H1 (cell line): ENCODE data around the gene FARP2. TPM values are rescaled to one million over a fixed set of nuclear protein-coding genes. Genes with fewer than 3 reads are reported as not detected.
A peak's percentile ranks its signal among the peaks of the same experiment; 100 is the strongest.

Experiments
- BCL11A ChIP-seq, 2 experiments: IDR thresholded peaks; one replicate each; pipeline ENCODE4 v1.6.1; 2011; ENCODE audit warnings: low read depth in 2 of 2, low read length in 2 of 2, mild to moderate bottlenecking in 2 of 2
- CBX8 ChIP-seq: fragments of 300-800, 300-1000 bp; sonication (generic); IDR thresholded peaks from 2 replicates; pipeline ENCODE4 v1.7.1; 2016; ENCODE audit warnings: low read depth, low read length, borderline replicate concordance
- CHD1 ChIP-seq: IDR thresholded peaks from 2 replicates; pipeline ENCODE4 v1.6.1; 2012; ENCODE audit warnings: low read depth, low read length, improper control_type of control experiment
- CHD2 ChIP-seq: IDR thresholded peaks from 2 replicates; pipeline ENCODE4 v1.6.1; 2012; ENCODE audit warnings: low read length, improper control_type of control experiment
- EGR1 ChIP-seq: IDR thresholded peaks from 2 replicates; pipeline ENCODE4 v1.6.1; 2011; ENCODE audit warnings: low read depth, low read length, borderline replicate concordance
- EP300 ChIP-seq, 2 experiments: IDR thresholded peaks; 1 replicate in 1 of 2; 2 replicates in 1 of 2; pipeline ENCODE4 v1.6.1; 2011 to 2012; ENCODE audit warnings: low read depth in 2 of 2, low read length in 2 of 2, mild to moderate bottlenecking in 2 of 2, borderline replicate concordance in 1 of 2, inconsistent platforms in 1 of 2, moderate library complexity in 1 of 2
- GABPA ChIP-seq: IDR thresholded peaks from 2 replicates; pipeline ENCODE4 v1.6.1; 2011; ENCODE audit warnings: mild to moderate bottlenecking, low read length, moderate library complexity, borderline replicate concordance; ENCODE audit not compliant: insufficient read depth
- JUND ChIP-seq: IDR thresholded peaks from 2 replicates; pipeline ENCODE4 v1.6.1; 2011; ENCODE audit warnings: mild to moderate bottlenecking, improper control_type of control experiment, low read length
- MAFK ChIP-seq: IDR thresholded peaks from 2 replicates; pipeline ENCODE4 v1.6.1; 2012; ENCODE audit warnings: low read depth, mild to moderate bottlenecking, improper control_type of control experiment, low read length
- POLR2A ChIP-seq, 2 experiments: IDR thresholded peaks; 1 replicate in 1 of 2; 2 replicates in 1 of 2; pipeline ENCODE4 v1.6.1; 2011; ENCODE audit warnings: low read depth in 2 of 2, low read length in 2 of 2, mild to moderate bottlenecking in 2 of 2; ENCODE audit errors: control extremely low read depth in 1 of 2
- RAD21 ChIP-seq, 2 experiments: IDR thresholded peaks in 1 of 2; conservative IDR thresholded peaks in 1 of 2; 2 replicates each; pipeline ENCODE4 v1.6.1; 2011; ENCODE audit warnings: low read depth in 2 of 2, low read length in 2 of 2, improper control_type of control experiment in 1 of 2, inconsistent platforms in 1 of 2, mild to moderate bottlenecking in 1 of 2, moderate library complexity in 1 of 2
- RFX5 ChIP-seq: IDR thresholded peaks from 2 replicates; pipeline ENCODE4 v1.6.1; 2011; ENCODE audit warnings: low read depth, low read length, improper control_type of control experiment, borderline replicate concordance
- RXRA ChIP-seq: IDR thresholded peaks from 2 replicates; pipeline ENCODE4 v1.6.1; 2011; ENCODE audit warnings: low read depth, mild to moderate bottlenecking, low read length, moderate library complexity; ENCODE audit not compliant: insufficient read depth
- SAP30 ChIP-seq: fragments of 300-600 bp; sonication (generic); IDR thresholded peaks from 2 replicates; pipeline ENCODE4 v1.7.1; 2012; ENCODE audit warnings: low read length, moderate library complexity, mild to moderate bottlenecking, inconsistent platforms; ENCODE audit not compliant: insufficient read depth, insufficient replicate concordance
- SIN3A ChIP-seq, 2 experiments: IDR thresholded peaks in 1 of 2; conservative IDR thresholded peaks in 1 of 2; 2 replicates each; pipeline ENCODE4 v1.6.1; 2011 to 2012; ENCODE audit warnings: low read length in 2 of 2, improper control_type of control experiment in 1 of 2, low read depth in 1 of 2, mild to moderate bottlenecking in 1 of 2
- TBP ChIP-seq: IDR thresholded peaks from 2 replicates; pipeline ENCODE4 v1.6.1; 2011; ENCODE audit warnings: low read depth, low read length, improper control_type of control experiment
- YY1 ChIP-seq: IDR thresholded peaks from 2 replicates; pipeline ENCODE4 v1.6.1; 2011; ENCODE audit warnings: low read depth, mild to moderate bottlenecking, low read length
- polyA plus RNA-seq, 7 experiments: library from polyadenylated mRNA; depleted of rRNA in 3 of 7; stranded (reverse) in 5 of 7; unstranded in 2 of 7; fragments of >200 nt in 5 of 7; fragments of 200-250 nt in 2 of 7; gene quantifications; 1 replicate in 5 of 7; 2 replicates in 1 of 7; 4 replicates in 1 of 7; pipeline versions ENCODE4 v1.2.1 to v1.2.3, GENCODE V29; 2011 to 2013; ENCODE audit warnings: missing spikeins in 2 of 7, mixed read lengths in 2 of 7
- total RNA-seq: library from RNA; stranded (reverse); fragmentation: NEBNext Ultra II Directional; extraction: Animal tissue kit (Norgen Biotek cat#: 25700); gene quantifications from 2 replicates; pipeline ENCODE4 v1.2.1, GENCODE V29; 2021
- TF ChIP-seq, protein P1 (sequence below): IDR thresholded peaks from 2 replicates; pipeline ENCODE4 v1.6.1; 2012; ENCODE audit warnings: inconsistent platforms
- TF ChIP-seq, protein P2 (sequence below): IDR thresholded peaks from 2 replicates; pipeline ENCODE4 v1.6.1; 2012; ENCODE audit warnings: low read length, inconsistent platforms

FARP2 gene
- total and polyA plus RNA-seq, 2 of the 8 experiments (the other 6 are each of a cell fraction or from before 2014, with no cell fraction given), result 12.4 to 33.4 TPM

DNA sequence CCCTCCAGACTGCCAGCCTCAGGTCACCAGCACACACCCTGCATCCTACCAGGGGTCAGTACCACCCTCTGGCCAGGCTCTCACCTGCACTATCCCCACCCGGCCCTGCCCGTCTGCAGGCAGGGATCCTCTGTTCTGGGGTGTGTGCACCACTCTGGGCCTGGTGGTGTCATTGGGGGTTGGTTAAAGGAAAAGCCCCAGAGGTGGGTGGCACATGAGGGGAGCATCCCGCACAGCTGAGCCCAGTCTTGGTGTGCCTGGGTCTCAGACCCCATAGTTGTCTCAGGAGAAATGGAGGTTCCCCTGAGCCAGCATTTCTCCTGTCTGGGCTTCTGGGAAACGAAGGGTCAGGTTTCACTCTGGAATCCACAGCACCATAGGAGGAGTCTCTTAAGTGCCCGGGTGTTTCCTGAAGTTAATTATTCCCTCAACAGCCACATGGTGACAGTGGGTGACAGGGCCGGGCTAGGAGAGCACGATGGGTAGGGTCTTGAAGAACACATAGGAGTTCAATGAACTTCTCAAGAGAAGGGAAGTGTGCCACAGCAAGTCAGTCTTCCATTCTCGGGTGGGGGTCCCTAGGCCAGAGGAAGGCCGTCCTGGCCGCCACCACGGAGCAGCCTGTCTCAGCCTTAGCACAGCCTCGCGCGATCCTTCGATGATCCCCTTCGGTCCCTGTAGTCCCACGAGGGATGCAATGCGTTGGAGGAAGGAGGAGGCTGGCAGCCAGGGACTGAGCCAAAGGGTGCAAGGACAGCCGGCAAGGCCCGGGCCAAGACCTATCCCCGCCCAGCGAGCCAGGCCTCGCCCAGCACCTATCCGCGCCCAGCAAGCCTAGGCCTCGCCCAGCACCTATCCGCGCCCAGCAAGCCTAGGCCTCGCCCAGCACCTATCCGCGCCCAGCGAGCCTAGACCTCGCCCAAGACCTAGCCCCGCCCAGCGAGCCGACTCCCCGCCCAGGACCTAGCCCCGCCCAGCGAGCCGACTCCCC lies 1.1 kb upstream of the FARP2 start (continued):
- TF ChIP-seq EP300 (IDR thresholded peaks at IDR 0.05; ENCODE audit: borderline replicate concordance in 1 of 2, low read depth in 2 of 2, low read length in 2 of 2) (no peak), SIN3A (conservative IDR thresholded peaks at IDR 0.05 in 1 of 2, IDR thresholded peaks at IDR 0.05 in 1 of 2; ENCODE audit: low read depth in 1 of 2, low read length in 2 of 2) (0 out of 4 replicates have a peak, but pooled peaks have one; percentile 19 to 29), RXRA (no peak), RFX5 (no peak), RAD21 (IDR thresholded peaks at IDR 0.05 in 1 of 2, conservative IDR thresholded peaks at IDR 0.05 in 1 of 2; ENCODE audit: low read depth in 2 of 2, low read length in 2 of 2) (peak in 1 of 2 experiments; percentile 9; a peak in 1 of 4 replicates), JUND (no peak), GABPA (no peak), POLR2A (IDR thresholded peaks at IDR 0.05; ENCODE audit: control extremely low read depth in 1 of 2, low read depth in 2 of 2, low read length in 2 of 2) (0 out of 3 replicates have a peak, but pooled peaks of 1 of the 2 experiments have one; percentile 44), MAFK (peak; percentile 69; the same call in 1 of the 2 replicates), CHD1 (no peak), TBP (peak; percentile 30; the same call in 1 of the 2 replicates), SAP30 (no peak), YY1 (0 out of 2 replicates have a peak, but pooled peaks have one; percentile 59), CHD2 (0 out of 2 replicates have a peak, but pooled peaks have one; percentile 50), BCL11A (IDR thresholded peaks at IDR 0.05; ENCODE audit: low read depth in 2 of 2, low read length in 2 of 2) (no peak), EGR1 (no peak), CBX8 (no peak)
- TF ChIP-seq, protein P1, sequence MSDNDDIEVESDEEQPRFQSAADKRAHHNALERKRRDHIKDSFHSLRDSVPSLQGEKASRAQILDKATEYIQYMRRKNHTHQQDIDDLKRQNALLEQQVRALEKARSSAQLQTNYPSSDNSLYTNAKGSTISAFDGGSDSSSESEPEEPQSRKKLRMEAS, result peak; percentile 46
- TF ChIP-seq, protein P2, sequence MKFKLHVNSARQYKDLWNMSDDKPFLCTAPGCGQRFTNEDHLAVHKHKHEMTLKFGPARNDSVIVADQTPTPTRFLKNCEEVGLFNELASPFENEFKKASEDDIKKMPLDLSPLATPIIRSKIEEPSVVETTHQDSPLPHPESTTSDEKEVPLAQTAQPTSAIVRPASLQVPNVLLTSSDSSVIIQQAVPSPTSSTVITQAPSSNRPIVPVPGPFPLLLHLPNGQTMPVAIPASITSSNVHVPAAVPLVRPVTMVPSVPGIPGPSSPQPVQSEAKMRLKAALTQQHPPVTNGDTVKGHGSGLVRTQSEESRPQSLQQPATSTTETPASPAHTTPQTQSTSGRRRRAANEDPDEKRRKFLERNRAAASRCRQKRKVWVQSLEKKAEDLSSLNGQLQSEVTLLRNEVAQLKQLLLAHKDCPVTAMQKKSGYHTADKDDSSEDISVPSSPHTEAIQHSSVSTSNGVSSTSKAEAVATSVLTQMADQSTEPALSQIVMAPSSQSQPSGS, result no peak
